Hepatocyte (in vitro differentiated cells): ENCODE measurements around the gene CHADL.

ENCODE experiments used
- EZH2 ChIP-seq: fragments of 200-600 bp; sonication (generic); IDR thresholded peaks from 2 replicates; pipeline ENCODE4 v1.6.1; 2016; ENCODE audit warnings: antibody characterized with exemption, mild to moderate bottlenecking, borderline replicate concordance
- EZH2phosphoT487 ChIP-seq: fragments of 200-600 bp; sonication (generic); IDR thresholded peaks from one replicate; pipeline ENCODE4 v1.6.1; 2018; ENCODE audit warnings: antibody characterized with exemption, mild to moderate bottlenecking, low read depth, moderate library complexity; ENCODE audit not compliant: unreplicated experiment, severe bottlenecking
- TF ChIP-seq, protein P1 (sequence below): fragments of 200-600 bp; sonication (generic); IDR thresholded peaks from 2 replicates; pipeline ENCODE4 v1.5.1; 2016; ENCODE audit warnings: antibody characterized with exemption, mild to moderate bottlenecking; ENCODE audit not compliant: poor library complexity

DNA sequence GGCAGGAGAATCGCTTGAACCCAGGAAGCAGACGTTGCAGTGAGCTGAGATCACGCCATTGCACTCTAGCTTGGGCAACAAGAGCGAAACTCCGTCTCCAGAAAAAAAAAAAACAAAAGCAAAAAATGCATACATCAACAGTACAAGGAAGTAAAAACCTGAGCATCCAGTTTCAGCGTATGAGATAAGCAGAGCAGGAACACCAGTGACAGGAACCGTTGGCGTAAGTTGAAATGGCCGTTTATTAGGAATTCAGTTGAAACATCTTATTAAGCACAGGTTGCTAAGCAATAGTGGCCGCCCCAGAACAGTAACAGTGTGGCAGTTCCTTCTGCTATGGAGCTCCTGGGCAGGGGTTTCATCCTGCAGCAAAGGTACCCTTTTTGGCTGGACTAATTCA, 39.6 kb downstream of the CHADL start:
- TF ChIP-seq, protein P1, sequence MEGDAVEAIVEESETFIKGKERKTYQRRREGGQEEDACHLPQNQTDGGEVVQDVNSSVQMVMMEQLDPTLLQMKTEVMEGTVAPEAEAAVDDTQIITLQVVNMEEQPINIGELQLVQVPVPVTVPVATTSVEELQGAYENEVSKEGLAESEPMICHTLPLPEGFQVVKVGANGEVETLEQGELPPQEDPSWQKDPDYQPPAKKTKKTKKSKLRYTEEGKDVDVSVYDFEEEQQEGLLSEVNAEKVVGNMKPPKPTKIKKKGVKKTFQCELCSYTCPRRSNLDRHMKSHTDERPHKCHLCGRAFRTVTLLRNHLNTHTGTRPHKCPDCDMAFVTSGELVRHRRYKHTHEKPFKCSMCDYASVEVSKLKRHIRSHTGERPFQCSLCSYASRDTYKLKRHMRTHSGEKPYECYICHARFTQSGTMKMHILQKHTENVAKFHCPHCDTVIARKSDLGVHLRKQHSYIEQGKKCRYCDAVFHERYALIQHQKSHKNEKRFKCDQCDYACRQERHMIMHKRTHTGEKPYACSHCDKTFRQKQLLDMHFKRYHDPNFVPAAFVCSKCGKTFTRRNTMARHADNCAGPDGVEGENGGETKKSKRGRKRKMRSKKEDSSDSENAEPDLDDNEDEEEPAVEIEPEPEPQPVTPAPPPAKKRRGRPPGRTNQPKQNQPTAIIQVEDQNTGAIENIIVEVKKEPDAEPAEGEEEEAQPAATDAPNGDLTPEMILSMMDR, result no peak
- TF ChIP-seq EZH2phosphoT487, result no peak
- no peak for TF ChIP-seq EZH2
